NCI-H2107 treated with DMSO at 0.1 percent for 48 hours (cell line): Measurements from ENCODE around the gene ITGB8.

Experiments
- DNase-seq: peaks from one replicate; lab custom pipeline; 2025; ENCODE audit not compliant: unreplicated experiment; lab: John Stamatoyannopoulos, UW

ITGB8 gene

GRCh38 chr7:20340839-20341238 is 10.1 kb downstream of the ITGB8 start:
- no peak for DNase-seq

GRCh38 chr7:20343205-20343604 is 12.5 kb downstream of the ITGB8 start:
- DNase-seq: no peak

GRCh38 chr7:20343941-20344340 is 13.2 kb downstream of the ITGB8 start:
- DNase-seq: no peak

GRCh38 chr7:20344396-20344795 is 13.7 kb downstream of the ITGB8 start:
- DNase-seq: no peak

GRCh38 chr7:20346577-20346976 is 15.9 kb downstream of the ITGB8 start:
- DNase-seq: no peak

GRCh38 chr7:20347680-20348079 is 17.0 kb downstream of the ITGB8 start:
- no peak for DNase-seq

- DNase-seq: no peak
Measured at GRCh38 chr7:20348125-20348807, 17.6 kb downstream of the ITGB8 start.

GRCh38 chr7:20350518-20350951 is 19.8 kb downstream of the ITGB8 start:
- no peak for DNase-seq

- no peak for DNase-seq
Measured at GRCh38 chr7:20350996-20351692, 20.4 kb downstream of the ITGB8 start.

GRCh38 chr7:20351901-20352300 is 21.2 kb downstream of the ITGB8 start:
- no peak for DNase-seq

- DNase-seq: no peak
Measured at GRCh38 chr7:20352573-20353306, 22.0 kb downstream of the ITGB8 start.

GRCh38 chr7:20354610-20355528 is 24.2 kb downstream of the ITGB8 start:
- DNase-seq: no peak

- DNase-seq: no peak
Measured at GRCh38 chr7:20358106-20358505, 27.4 kb downstream of the ITGB8 start.

- no peak for DNase-seq
Measured at GRCh38 chr7:20358762-20359282, 28.1 kb downstream of the ITGB8 start.

- DNase-seq: no peak
Measured at GRCh38 chr7:20359341-20359963, 28.8 kb downstream of the ITGB8 start.

- DNase-seq: no peak
Measured at GRCh38 chr7:20362574-20363253, 32.0 kb downstream of the ITGB8 start.

GRCh38 chr7:20364571-20365196 is 34.0 kb downstream of the ITGB8 start:
- no peak for DNase-seq

GRCh38 chr7:20365486-20365885 is 34.8 kb downstream of the ITGB8 start:
- no peak for DNase-seq

GRCh38 chr7:20374399-20374798 is 43.7 kb downstream of the ITGB8 start:
- DNase-seq: no peak
